Esophagus muscularis mucosa (tissue), 4 donors: ENCODE results near the gene RBAK. TPM values are rescaled to one million over a fixed set of nuclear protein-coding genes. Genes with fewer than 3 reads are reported as not detected.
A peak's percentile ranks its signal among the peaks of the same experiment; 100 is the strongest.

Experiments used
- DNase-seq: peaks from one replicate; pipeline ENCODE4 v3.0.0-alpha.2; 2017; ENCODE audit errors: extremely low spot score
- H3K27ac ChIP-seq, 4 donors: fragments of 200-600 bp; sonication (generic); replicated peaks in 1 of 4; 1 replicate in 3 of 4; 2 replicates in 1 of 4; pipeline ENCODE4 v1.5.1; 2016 to 2019; ENCODE audit warnings: mild to moderate bottlenecking in 1 of 4
- H3K27me3 ChIP-seq, 4 donors: fragments of 200-600 bp; sonication (generic); one replicate each; pipeline versions ENCODE4 v1.5.1 to v1.6.0; 2016 to 2019
- H3K36me3 ChIP-seq, 4 donors: fragments of 200-600 bp; sonication (generic); one replicate each; pipeline ENCODE4 v1.5.1; 2016 to 2019
- H3K4me1 ChIP-seq, 4 donors: fragments of 200-600 bp; sonication (generic); one replicate each; pipeline ENCODE4 v1.5.1; 2016 to 2019
- H3K4me3 ChIP-seq, 4 donors: fragments of 200-600 bp; sonication (generic); 1 replicate in 2 of 4; 2 replicates in 2 of 4; pipeline ENCODE4 v1.5.1; 2016 to 2019; ENCODE audit warnings: mild to moderate bottlenecking in 4 of 4, moderate library complexity in 1 of 4
- H3K9me3 ChIP-seq, 4 donors: fragments of 200-600 bp; sonication (generic); 1 replicate in 3 of 4; 2 replicates in 1 of 4; pipeline ENCODE4 v1.5.1; 2016 to 2019
- EP300 ChIP-seq: sonication (generic); formaldehyde crosslinking; IDR thresholded peaks from one replicate; pipeline ENCODE4 v1.6.1; 2017; ENCODE audit warnings: antibody characterized with exemption
- POLR2A ChIP-seq: fragments of 450-650 bp; IDR thresholded peaks from one replicate; pipeline ENCODE4 v1.6.1; 2017; ENCODE audit warnings: antibody characterized with exemption, moderate library complexity, mild to moderate bottlenecking, low read depth
- POLR2AphosphoS5 ChIP-seq, 2 donors: sonication (generic); formaldehyde crosslinking; IDR thresholded peaks; one replicate each; pipeline ENCODE4 v1.6.1; 2017; ENCODE audit warnings: antibody characterized with exemption in 2 of 2
- WGBS: methylation state at CpG from one replicate; pipeline ENCODE4 v1.1.5; 2018; 5-methylcytosine and 5-hydroxymethylcytosine counted together
- intact Hi-C: fragments of 100-400 bp; cut with DNase I; formaldehyde crosslinking; loops from one replicate; pipeline ENCODE4 v1.15.1; 2023
- total RNA-seq, 4 donors: library from RNA; depleted of rRNA; stranded (reverse); fragments of >200 nt; gene quantifications; one replicate each; pipeline versions ENCODE4 v1.1.0 to v1.2.1, GENCODE V29; 2016
- TF ChIP-seq, protein P1 (sequence below), 3 experiments: fragments of 200-600 bp in 2 of 3; fragments of 450-650 bp in 1 of 3; sonication (generic) in 2 of 3; IDR thresholded peaks; one replicate each; pipeline ENCODE4 v1.5.1; 2017 to 2019; ENCODE audit warnings: antibody characterized with exemption in 3 of 3, mild to moderate bottlenecking in 2 of 3, moderate library complexity in 1 of 3

Gene RBAK
- 10 to 100 TPM in 1 of 4 donors, 1 to 10 TPM in 3; 8.6 to 10.4 (median 9.5) TPM for total RNA-seq

DNA sequence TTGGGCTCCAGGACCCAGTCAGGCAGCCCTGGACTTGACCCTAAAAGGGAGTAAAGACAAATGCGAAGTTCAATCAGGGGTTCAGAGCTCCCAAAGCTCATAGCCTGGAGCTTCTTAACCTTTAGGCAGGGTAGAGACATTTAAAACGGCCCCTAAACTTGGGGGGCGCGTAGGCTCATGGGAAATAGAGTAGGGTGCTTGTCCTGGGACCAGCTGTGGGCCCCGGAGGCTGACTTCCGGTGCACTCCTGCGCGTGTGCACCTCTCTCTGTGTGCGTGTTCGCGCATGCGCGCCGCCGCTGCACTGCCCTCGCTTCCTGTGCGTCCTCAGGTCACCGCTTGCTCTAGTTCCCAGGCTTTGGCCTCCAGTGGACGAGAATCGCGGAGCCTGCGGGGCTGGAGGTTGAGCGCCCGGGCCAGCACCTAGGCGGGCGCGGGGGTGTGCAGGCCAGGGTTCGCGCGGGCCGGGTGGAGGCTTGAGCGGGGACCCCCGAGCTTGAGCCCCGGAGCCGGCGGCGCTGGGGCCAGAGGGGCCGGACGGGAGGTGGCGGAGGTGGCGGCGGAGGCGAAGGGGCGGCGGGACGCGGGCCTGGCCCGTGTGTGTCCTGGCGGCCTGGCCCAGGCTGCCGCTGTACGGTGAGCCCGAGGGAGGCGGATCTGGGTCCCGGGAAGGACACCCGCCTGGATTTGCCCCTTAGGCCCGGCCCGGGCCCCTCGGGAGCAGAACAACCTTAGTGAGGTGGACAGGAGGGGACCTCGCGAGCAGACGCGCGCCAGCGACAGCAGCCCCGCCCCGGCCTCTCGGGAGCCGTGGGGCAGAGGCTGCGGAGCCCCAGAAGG, at the start of gene RBAK:
Gene RBAK (plus strand): TSS at position 303 of the 839 bp plus-strand sequence. CDS start 2,217 bp downstream, outside the sequence.
- WGBS: 1% methylated on average over 27 of the region's 69 CpGs
- H3K9me3 ChIP-seq: no peaks in the 10 kb centered on the region
- no peaks in the 10 kb centered on the region for H3K27me3 ChIP-seq
- intact Hi-C loops: no loop called here
- TF ChIP-seq POLR2AphosphoS5 (IDR thresholded peaks at IDR 0.05) (peak; percentile 78 to 91), POLR2A (no peak), EP300 (no peak)
- TF ChIP-seq, protein P1, sequence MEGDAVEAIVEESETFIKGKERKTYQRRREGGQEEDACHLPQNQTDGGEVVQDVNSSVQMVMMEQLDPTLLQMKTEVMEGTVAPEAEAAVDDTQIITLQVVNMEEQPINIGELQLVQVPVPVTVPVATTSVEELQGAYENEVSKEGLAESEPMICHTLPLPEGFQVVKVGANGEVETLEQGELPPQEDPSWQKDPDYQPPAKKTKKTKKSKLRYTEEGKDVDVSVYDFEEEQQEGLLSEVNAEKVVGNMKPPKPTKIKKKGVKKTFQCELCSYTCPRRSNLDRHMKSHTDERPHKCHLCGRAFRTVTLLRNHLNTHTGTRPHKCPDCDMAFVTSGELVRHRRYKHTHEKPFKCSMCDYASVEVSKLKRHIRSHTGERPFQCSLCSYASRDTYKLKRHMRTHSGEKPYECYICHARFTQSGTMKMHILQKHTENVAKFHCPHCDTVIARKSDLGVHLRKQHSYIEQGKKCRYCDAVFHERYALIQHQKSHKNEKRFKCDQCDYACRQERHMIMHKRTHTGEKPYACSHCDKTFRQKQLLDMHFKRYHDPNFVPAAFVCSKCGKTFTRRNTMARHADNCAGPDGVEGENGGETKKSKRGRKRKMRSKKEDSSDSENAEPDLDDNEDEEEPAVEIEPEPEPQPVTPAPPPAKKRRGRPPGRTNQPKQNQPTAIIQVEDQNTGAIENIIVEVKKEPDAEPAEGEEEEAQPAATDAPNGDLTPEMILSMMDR (IDR thresholded peaks at IDR 0.05): peak in 2 of 3 experiments; percentile 9 to 17
- peak within 1 kb of the TSS; percentile 83 to 88 (median 88) for H3K27ac ChIP-seq
- peaks cover 9 to 19% (median 16%) of the 10 kb centered on the region in 4 donors for H3K4me1 ChIP-seq
- H3K36me3 ChIP-seq: peaks cover 11 to 27% (median 17%) of the 10 kb centered on the region in 4 donors
- DNase-seq: peak; percentile 97
- H3K4me3 ChIP-seq: peak within 1 kb of the TSS; percentile 76 to 95 (median 82)

DNA sequence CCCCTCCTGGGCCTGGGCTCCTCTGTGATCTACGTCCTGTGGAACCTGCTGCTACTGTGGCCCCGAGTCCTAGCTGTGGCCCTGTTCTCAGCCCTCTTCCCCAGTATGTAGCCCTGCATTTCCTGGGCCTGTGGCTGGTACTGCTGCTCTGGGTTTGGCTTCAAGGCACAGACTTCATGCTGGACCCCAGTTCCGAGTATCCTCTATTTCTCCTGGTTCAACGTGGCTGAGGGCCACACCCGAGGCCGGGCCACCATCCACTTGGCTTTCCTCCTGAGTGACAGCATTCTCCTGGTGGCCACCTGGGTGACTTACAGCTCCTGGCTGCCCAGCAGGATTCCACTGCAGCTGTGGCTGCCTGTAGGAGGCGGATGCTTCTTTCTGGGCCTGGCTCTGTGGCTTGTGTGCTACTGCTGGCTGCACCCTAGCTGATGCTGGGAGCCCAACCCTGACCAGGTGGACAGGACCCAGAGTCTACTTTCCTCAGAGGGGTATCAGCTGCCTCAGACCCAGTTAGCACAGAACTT, 48.9 kb upstream of the RBAK start:
- no peak for DNase-seq
- Histone ChIP-seq H3K4me1 (no peaks in the 10 kb centered on the region), H3K27ac (no peak overlapping the region), H3K4me3 (no peak overlapping the region), H3K36me3 (peaks cover 33 to 87% (median 73%) of the 10 kb centered on the region in 4 donors), H3K9me3 (no peaks in the 10 kb centered on the region), H3K27me3 (no peaks in the 10 kb centered on the region)
- intact Hi-C loops: no loop called here
- WGBS: 81% methylated on average over 5 of the region's 7 CpGs
- TF ChIP-seq POLR2AphosphoS5 (IDR thresholded peaks at IDR 0.05): no peak
- TF ChIP-seq, protein P1 (IDR thresholded peaks at IDR 0.05): no peak
- no peak for TF ChIP-seq POLR2A
- TF ChIP-seq EP300: no peak

- TF ChIP-seq EP300 (no peak), POLR2A (no peak), POLR2AphosphoS5 (IDR thresholded peaks at IDR 0.05) (no peak)
- TF ChIP-seq, protein P1 (IDR thresholded peaks at IDR 0.05): no peak
- no peaks in the 10 kb centered on the region for H3K9me3 ChIP-seq
- no peak overlapping the region for H3K27ac ChIP-seq
- intact Hi-C loops: no loop called here
- H3K27me3 ChIP-seq: no peaks in the 10 kb centered on the region
- WGBS: 87% methylated on average over 3 of the region's 3 CpGs
- DNase-seq: peak; percentile 77
- no peaks in the 10 kb centered on the region for H3K4me1 ChIP-seq
- H3K36me3 ChIP-seq: peaks cover 22 to 83% (median 68%) of the 10 kb centered on the region in 4 donors
- no peak overlapping the region for H3K4me3 ChIP-seq
Observed at GRCh38 chr7:4998244-4998643, 47.4 kb upstream of the RBAK start.

DNA sequence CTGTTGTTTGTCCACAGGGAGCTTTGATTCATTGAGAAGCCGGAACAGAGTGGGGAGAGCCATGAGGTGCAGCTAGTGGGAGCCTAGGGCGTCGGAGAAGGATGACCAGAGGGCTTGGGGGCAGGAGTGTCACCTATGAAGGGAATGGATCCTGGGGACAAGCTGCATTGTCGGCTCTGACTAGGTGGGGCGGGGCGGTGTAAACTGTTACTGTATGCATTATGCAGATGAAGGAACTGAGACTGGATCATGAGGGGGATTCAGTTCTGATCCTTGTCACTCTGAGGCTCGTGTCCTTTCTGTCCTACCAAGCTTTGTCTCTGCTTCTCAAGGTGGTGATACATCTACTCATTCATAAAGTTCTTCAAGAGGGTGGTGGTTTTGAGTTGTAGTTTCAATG, 46.8 kb upstream of the RBAK start:
- WGBS: 93% methylated on average over 7 of the region's 7 CpGs
- H3K4me1 ChIP-seq: no peaks in the 10 kb centered on the region
- peaks cover 22 to 76% (median 62%) of the 10 kb centered on the region in 4 donors for H3K36me3 ChIP-seq
- no peak for TF ChIP-seq POLR2AphosphoS5 (IDR thresholded peaks at IDR 0.05)
- no peak for TF ChIP-seq EP300
- no peak for TF ChIP-seq POLR2A
- TF ChIP-seq, protein P1 (IDR thresholded peaks at IDR 0.05): no peak
- H3K9me3 ChIP-seq: no peaks in the 10 kb centered on the region
- intact Hi-C loops: no loop called here
- no peak overlapping the region for H3K4me3 ChIP-seq
- no peak overlapping the region for H3K27ac ChIP-seq
- DNase-seq: no peak
- H3K27me3 ChIP-seq: no peaks in the 10 kb centered on the region
